ENCODE results near the gene S100A5.

DNA sequence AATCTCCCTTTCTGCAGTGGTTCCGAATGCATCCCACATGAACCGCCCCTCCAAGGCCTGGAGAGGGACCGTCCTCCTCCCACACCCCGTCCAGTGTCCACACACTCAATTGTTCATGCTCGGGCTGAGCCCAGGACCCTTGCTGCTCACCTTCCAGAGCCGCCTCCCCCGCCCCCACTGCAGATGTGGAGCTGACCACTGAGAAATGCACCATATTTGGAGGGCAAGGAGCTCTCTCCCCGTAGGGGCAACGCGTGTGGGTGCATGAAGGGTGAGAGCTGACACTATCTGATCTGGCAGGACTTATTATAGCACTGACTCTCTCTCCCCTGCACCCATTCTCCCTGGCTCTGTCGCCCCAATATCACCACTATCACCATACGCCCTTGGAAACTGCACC, 12.4 kb upstream of the S100A5 start:
- TF ChIP-seq, protein P1, sequence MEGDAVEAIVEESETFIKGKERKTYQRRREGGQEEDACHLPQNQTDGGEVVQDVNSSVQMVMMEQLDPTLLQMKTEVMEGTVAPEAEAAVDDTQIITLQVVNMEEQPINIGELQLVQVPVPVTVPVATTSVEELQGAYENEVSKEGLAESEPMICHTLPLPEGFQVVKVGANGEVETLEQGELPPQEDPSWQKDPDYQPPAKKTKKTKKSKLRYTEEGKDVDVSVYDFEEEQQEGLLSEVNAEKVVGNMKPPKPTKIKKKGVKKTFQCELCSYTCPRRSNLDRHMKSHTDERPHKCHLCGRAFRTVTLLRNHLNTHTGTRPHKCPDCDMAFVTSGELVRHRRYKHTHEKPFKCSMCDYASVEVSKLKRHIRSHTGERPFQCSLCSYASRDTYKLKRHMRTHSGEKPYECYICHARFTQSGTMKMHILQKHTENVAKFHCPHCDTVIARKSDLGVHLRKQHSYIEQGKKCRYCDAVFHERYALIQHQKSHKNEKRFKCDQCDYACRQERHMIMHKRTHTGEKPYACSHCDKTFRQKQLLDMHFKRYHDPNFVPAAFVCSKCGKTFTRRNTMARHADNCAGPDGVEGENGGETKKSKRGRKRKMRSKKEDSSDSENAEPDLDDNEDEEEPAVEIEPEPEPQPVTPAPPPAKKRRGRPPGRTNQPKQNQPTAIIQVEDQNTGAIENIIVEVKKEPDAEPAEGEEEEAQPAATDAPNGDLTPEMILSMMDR (IDR thresholded peaks at IDR 0.05; ENCODE audit: low read length): no peak
- TF ChIP-seq EZH2 (optimal IDR thresholded peaks at IDR 0.05; ENCODE audit: low read depth, low read length): no peak
- no peak for TF ChIP-seq EZH2phosphoT487 (IDR thresholded peaks at IDR 0.05; ENCODE audit: low read length)

All from MM.1S (cell line).